Breast epithelium (tissue), 3 donors: ENCODE data around the gene RMND5A.

Source experiments
- POLR2A ChIP-seq: fragments of 450-650 bp; IDR thresholded peaks from one replicate; pipeline ENCODE4 v1.6.1; 2016; ENCODE audit warnings: antibody characterized with exemption, mild to moderate bottlenecking, moderate library complexity
- POLR2AphosphoS5 ChIP-seq, 3 donors: sonication (generic); formaldehyde crosslinking; IDR thresholded peaks; one replicate each; pipeline ENCODE4 v1.6.1; 2017; ENCODE audit warnings: antibody characterized with exemption in 3 of 3
- TF ChIP-seq, protein P1 (sequence below), 3 donors: fragments of 450-650 bp; IDR thresholded peaks; one replicate each; pipeline ENCODE4 v1.5.1; 2016 to 2017; ENCODE audit warnings: antibody characterized with exemption in 3 of 3, mild to moderate bottlenecking in 3 of 3, moderate library complexity in 3 of 3

DNA sequence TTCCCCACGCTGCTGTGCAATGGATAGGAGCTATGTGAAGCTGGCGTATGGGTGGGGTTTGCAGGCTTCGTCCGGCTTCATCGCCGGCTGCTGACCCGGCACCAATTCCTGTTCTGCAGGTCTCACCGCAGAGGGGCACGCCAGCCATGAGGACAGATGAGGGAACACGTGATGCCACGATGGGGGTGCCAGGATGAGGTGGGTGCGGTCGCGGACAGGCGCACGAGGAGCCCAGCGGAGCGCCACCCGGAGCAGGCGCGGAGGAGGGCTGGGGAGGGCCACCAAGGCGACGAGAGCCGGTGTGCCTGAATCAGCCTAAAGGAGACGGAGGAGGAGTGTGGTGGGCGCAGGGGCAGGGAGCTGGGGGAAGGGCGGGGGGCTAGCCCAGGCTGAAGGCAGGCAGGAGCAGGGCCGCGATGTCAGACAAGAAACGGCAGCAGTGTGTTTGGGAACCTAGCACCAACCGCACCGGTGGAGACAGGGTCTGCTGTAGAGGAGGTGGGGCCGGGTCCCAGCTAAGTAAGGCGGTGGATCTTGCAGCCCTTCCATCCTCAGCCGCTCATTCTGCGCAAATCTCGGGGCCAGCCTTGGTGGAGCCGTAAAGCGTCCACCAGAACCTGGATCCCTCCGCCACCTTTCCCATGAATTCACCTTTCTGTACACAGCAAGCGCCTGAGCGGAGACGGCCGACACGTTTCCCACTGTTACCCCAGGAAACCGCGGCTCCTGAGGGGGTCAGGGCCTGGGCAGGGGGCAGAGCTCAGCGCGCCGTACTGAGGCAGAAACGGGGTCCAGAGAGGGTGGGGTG is 87.6 kb downstream of the RMND5A start:
- TF ChIP-seq POLR2A = no peak
- TF ChIP-seq POLR2AphosphoS5 (IDR thresholded peaks at IDR 0.05) = no peak
- TF ChIP-seq, protein P1, sequence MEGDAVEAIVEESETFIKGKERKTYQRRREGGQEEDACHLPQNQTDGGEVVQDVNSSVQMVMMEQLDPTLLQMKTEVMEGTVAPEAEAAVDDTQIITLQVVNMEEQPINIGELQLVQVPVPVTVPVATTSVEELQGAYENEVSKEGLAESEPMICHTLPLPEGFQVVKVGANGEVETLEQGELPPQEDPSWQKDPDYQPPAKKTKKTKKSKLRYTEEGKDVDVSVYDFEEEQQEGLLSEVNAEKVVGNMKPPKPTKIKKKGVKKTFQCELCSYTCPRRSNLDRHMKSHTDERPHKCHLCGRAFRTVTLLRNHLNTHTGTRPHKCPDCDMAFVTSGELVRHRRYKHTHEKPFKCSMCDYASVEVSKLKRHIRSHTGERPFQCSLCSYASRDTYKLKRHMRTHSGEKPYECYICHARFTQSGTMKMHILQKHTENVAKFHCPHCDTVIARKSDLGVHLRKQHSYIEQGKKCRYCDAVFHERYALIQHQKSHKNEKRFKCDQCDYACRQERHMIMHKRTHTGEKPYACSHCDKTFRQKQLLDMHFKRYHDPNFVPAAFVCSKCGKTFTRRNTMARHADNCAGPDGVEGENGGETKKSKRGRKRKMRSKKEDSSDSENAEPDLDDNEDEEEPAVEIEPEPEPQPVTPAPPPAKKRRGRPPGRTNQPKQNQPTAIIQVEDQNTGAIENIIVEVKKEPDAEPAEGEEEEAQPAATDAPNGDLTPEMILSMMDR (IDR thresholded peaks at IDR 0.05) = no peak
